ENCODE measurements around the gene LSM4.

LSM4 gene

GRCh38 chr19:18280247-18281081 is 42.4 kb downstream of the LSM4 start:
- H3K9me3 ChIP-seq (ENCODE audit: low read length) = no peaks in the 10 kb centered on the region

GRCh38 chr19:18279516-18280246 is 43.2 kb downstream of the LSM4 start:
- peaks cover 15% of the 10 kb centered on the region for H3K36me3 ChIP-seq (ENCODE audit: insufficient read depth, low read length)
- H3K4me1 ChIP-seq (ENCODE audit: insufficient read depth, low read length) = peaks cover 18% of the 10 kb centered on the region
- peak overlapping the region; percentile 88 for H3K4me3 ChIP-seq (ENCODE audit: low read length)
- no peaks in the 10 kb centered on the region for H3K27me3 ChIP-seq (ENCODE audit: insufficient read depth, low read length)
- no peak overlapping the region for H2AFZ ChIP-seq (ENCODE audit: low read depth, low read length)
- H3K9me3 ChIP-seq (ENCODE audit: low read length) = no peaks in the 10 kb centered on the region

More at GRCh38 chr19:18280247-18281081, 42.4 kb downstream of the LSM4 start:
- Histone ChIP-seq H3K27me3 (ENCODE audit: insufficient read depth, low read length) (no peaks in the 10 kb centered on the region), H3K4me1 (ENCODE audit: insufficient read depth, low read length) (peaks cover 23% of the 10 kb centered on the region), H3K4me3 (ENCODE audit: low read length) (peak overlapping the region; percentile 88), H3K36me3 (ENCODE audit: insufficient read depth, low read length) (peaks cover 15% of the 10 kb centered on the region), H2AFZ (ENCODE audit: low read depth, low read length) (no peak overlapping the region)

GRCh38 chr19:18279266-18279515 is 43.7 kb downstream of the LSM4 start:
- peaks cover 16% of the 10 kb centered on the region for H3K4me1 ChIP-seq (ENCODE audit: insufficient read depth, low read length)
- H3K9me3 ChIP-seq (ENCODE audit: low read length) = no peaks in the 10 kb centered on the region
- H3K36me3 ChIP-seq (ENCODE audit: insufficient read depth, low read length) = peaks cover 15% of the 10 kb centered on the region
- H2AFZ ChIP-seq (ENCODE audit: low read depth, low read length) = no peak overlapping the region
- peak overlapping the region; percentile 88 for H3K4me3 ChIP-seq (ENCODE audit: low read length)
- H3K27me3 ChIP-seq (ENCODE audit: insufficient read depth, low read length) = no peaks in the 10 kb centered on the region

- Histone ChIP-seq H3K4me1 (ENCODE audit: insufficient read depth, low read length) (peaks cover 16% of the 10 kb centered on the region), H2AFZ (ENCODE audit: low read depth, low read length) (no peak overlapping the region), H3K9me3 (ENCODE audit: low read length) (no peaks in the 10 kb centered on the region), H3K4me3 (ENCODE audit: low read length) (peak overlapping the region; percentile 88), H3K27me3 (ENCODE audit: insufficient read depth, low read length) (no peaks in the 10 kb centered on the region), H3K36me3 (ENCODE audit: insufficient read depth, low read length) (peaks cover 15% of the 10 kb centered on the region)
These were observed 44.2 kb downstream of the LSM4 start for GRCh38 chr19:18278521-18279265.

- Histone ChIP-seq H3K4me1 (ENCODE audit: insufficient read depth, low read length) (peaks cover 7% of the 10 kb centered on the region), H3K27me3 (ENCODE audit: insufficient read depth, low read length) (no peaks in the 10 kb centered on the region), H3K36me3 (ENCODE audit: insufficient read depth, low read length) (peaks cover 15% of the 10 kb centered on the region), H2AFZ (ENCODE audit: low read depth, low read length) (no peak overlapping the region), H3K9me3 (ENCODE audit: low read length) (no peaks in the 10 kb centered on the region), H3K4me3 (ENCODE audit: low read length) (no peak overlapping the region)
These were observed 48.0 kb downstream of the LSM4 start for GRCh38 chr19:18274781-18275356.

GRCh38 chr19:18274219-18274780 is 48.6 kb downstream of the LSM4 start, which contains the start of gene IQCN:
Gene IQCN, minus strand, starts transcription at chr19:18274452. Its CDS starts 4,974 bp downstream, at chr19:18269478.
- H3K36me3 ChIP-seq (ENCODE audit: insufficient read depth, low read length) = peaks cover 15% of the 10 kb centered on the region
- H3K9me3 ChIP-seq (ENCODE audit: low read length) = no peaks in the 10 kb centered on the region
- peaks cover 7% of the 10 kb centered on the region for H3K4me1 ChIP-seq (ENCODE audit: insufficient read depth, low read length)
- H2AFZ ChIP-seq (ENCODE audit: low read depth, low read length) = no peak within 1 kb of the TSS
- H3K27me3 ChIP-seq (ENCODE audit: insufficient read depth, low read length) = no peaks in the 10 kb centered on the region
- no peak within 1 kb of the TSS for H3K4me3 ChIP-seq (ENCODE audit: low read length)

- no peaks in the 10 kb centered on the region for H3K27me3 ChIP-seq (ENCODE audit: insufficient read depth, low read length)
- H3K36me3 ChIP-seq (ENCODE audit: insufficient read depth, low read length) = peaks cover 10% of the 10 kb centered on the region
- peaks cover under 1% of the 10 kb centered on the region for H3K4me1 ChIP-seq (ENCODE audit: insufficient read depth, low read length)
- H3K9me3 ChIP-seq (ENCODE audit: low read length) = no peaks in the 10 kb centered on the region
- no peak overlapping the region for H3K4me3 ChIP-seq (ENCODE audit: low read length)
- H2AFZ ChIP-seq (ENCODE audit: low read depth, low read length) = no peak overlapping the region
These were observed 49.2 kb downstream of the LSM4 start for GRCh38 chr19:18273561-18274218.

GRCh38 chr19:18271433-18271841 is 51.4 kb downstream of the LSM4 start:
- no peaks in the 10 kb centered on the region for H3K4me1 ChIP-seq (ENCODE audit: insufficient read depth, low read length)
- H3K4me3 ChIP-seq (ENCODE audit: low read length) = no peak overlapping the region
- no peak overlapping the region for H2AFZ ChIP-seq (ENCODE audit: low read depth, low read length)
- H3K27me3 ChIP-seq (ENCODE audit: insufficient read depth, low read length) = no peaks in the 10 kb centered on the region
- no peaks in the 10 kb centered on the region for H3K9me3 ChIP-seq (ENCODE audit: low read length)
- H3K36me3 ChIP-seq (ENCODE audit: insufficient read depth, low read length) = peaks cover 14% of the 10 kb centered on the region

- H3K9me3 ChIP-seq (ENCODE audit: low read length) = no peaks in the 10 kb centered on the region
- peaks cover 23% of the 10 kb centered on the region for H3K36me3 ChIP-seq (ENCODE audit: insufficient read depth, low read length)
- H3K4me1 ChIP-seq (ENCODE audit: insufficient read depth, low read length) = no peaks in the 10 kb centered on the region
- H3K27me3 ChIP-seq (ENCODE audit: insufficient read depth, low read length) = no peaks in the 10 kb centered on the region
- no peak overlapping the region for H3K4me3 ChIP-seq (ENCODE audit: low read length)
- no peak overlapping the region for H2AFZ ChIP-seq (ENCODE audit: low read depth, low read length)
These were observed 52.5 kb downstream of the LSM4 start for GRCh38 chr19:18270326-18270725.

GRCh38 chr19:18269070-18269723 is 53.7 kb downstream of the LSM4 start:
- H3K36me3 ChIP-seq (ENCODE audit: insufficient read depth, low read length) = peaks cover 23% of the 10 kb centered on the region
- H3K9me3 ChIP-seq (ENCODE audit: low read length) = peaks cover 4% of the 10 kb centered on the region
- no peak overlapping the region for H2AFZ ChIP-seq (ENCODE audit: low read depth, low read length)
- no peaks in the 10 kb centered on the region for H3K27me3 ChIP-seq (ENCODE audit: insufficient read depth, low read length)
- no peaks in the 10 kb centered on the region for H3K4me1 ChIP-seq (ENCODE audit: insufficient read depth, low read length)
- H3K4me3 ChIP-seq (ENCODE audit: low read length) = no peak overlapping the region

- Histone ChIP-seq H3K4me3 (ENCODE audit: low read length) (no peak overlapping the region), H3K36me3 (ENCODE audit: insufficient read depth, low read length) (peaks cover 23% of the 10 kb centered on the region), H3K4me1 (ENCODE audit: insufficient read depth, low read length) (no peaks in the 10 kb centered on the region), H2AFZ (ENCODE audit: low read depth, low read length) (no peak overlapping the region), H3K9me3 (ENCODE audit: low read length) (peaks cover 4% of the 10 kb centered on the region), H3K27me3 (ENCODE audit: insufficient read depth, low read length) (no peaks in the 10 kb centered on the region)
These were observed 55.8 kb downstream of the LSM4 start for GRCh38 chr19:18266771-18267686.

Measured in neuron (in vitro differentiated cells).